ENCODE results near the gene UCP3. TPM values are rescaled to one million over a fixed set of nuclear protein-coding genes. Genes with fewer than 3 reads are reported as not detected.
A peak's percentile ranks its signal among the peaks of the same experiment; 100 is the strongest.
"Not testable (repeated sequence)": the region's sequence is repeated elsewhere in the genome, so short reads cannot be mapped to it uniquely, and the experiment has no call there.

Gene UCP3
- total RNA-seq, 8 experiments from 2014 or later = 0.51 to 2.6 (median 2.1) TPM

DNA sequence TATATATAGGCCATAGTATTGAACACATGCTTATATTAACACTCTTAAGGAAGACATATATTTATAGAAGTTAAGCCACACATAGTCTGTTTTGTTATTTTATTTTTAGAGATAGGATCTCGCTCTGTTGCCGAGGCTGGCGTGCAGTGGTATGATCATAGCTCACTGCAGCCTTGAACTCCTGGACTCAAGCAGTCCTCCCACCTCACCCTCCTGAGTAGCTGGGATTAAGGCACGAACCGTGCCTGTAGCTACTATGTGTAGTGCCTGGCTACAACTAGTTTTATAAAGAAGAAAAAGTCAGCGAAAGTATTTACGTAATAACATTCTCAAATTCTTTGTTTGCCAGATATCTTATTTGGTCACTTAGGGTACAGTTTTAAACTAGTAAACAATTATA, 20.7 kb downstream of the UCP3 start:
- peaks cover 3 to 6% of the 10 kb centered on the region in 2 donors for H3K4me1 ChIP-seq (replicated peaks in 1 of 2)
- 81 to 100% (median 97%) methylated on average over 2 to 7 of the region's 7 CpGs; no CpG with 5 or more reads in 2 of the 10 experiments for WGBS, 10 experiments
- no peak overlapping the region for H3K4me3 ChIP-seq
- in situ Hi-C loops (cut with MboI; ENCODE audit: low pct_unique_long_range_greater_than_20kb in 2 of 9, low sequenced_read_pairs in 9 of 9, unreplicated experiment in 9 of 9) = no loop called here
- H3K27ac ChIP-seq = no peak overlapping the region
- no peak for ATAC-seq (replicated peaks in 6 of 8)

DNA sequence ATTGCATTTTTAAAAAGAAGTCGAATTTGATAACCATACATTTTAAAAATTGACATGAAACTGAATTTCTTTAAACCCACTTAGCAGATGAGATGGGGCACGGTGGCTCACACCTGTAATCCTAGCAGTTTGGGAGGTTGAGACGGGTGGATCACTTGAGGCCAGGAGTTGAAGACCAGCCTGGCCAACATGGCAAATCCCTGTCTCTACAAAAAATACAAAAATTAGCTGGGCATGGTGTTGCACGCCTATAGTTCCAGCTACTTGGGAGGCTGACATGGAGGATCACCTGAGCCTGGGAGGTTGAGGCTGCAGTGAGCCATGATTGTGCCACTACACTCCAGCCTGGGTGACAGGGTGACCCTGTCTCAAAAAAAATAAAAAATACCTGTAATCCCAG, 23.2 kb downstream of the UCP3 start:
- peaks cover 3 to 11% of the 10 kb centered on the region in 2 donors for H3K4me1 ChIP-seq (replicated peaks in 1 of 2)
- H3K4me3 ChIP-seq; H3K27ac ChIP-seq; in situ Hi-C loops (cut with MboI; ENCODE audit: low pct_unique_long_range_greater_than_20kb in 2 of 9, low sequenced_read_pairs in 9 of 9, unreplicated experiment in 9 of 9); ATAC-seq (replicated peaks in 6 of 8): not testable (repeated sequence)
- WGBS, 10 experiments = 27 to 100% (median 75%) methylated on average over 1 to 3 of the region's 4 CpGs

DNA sequence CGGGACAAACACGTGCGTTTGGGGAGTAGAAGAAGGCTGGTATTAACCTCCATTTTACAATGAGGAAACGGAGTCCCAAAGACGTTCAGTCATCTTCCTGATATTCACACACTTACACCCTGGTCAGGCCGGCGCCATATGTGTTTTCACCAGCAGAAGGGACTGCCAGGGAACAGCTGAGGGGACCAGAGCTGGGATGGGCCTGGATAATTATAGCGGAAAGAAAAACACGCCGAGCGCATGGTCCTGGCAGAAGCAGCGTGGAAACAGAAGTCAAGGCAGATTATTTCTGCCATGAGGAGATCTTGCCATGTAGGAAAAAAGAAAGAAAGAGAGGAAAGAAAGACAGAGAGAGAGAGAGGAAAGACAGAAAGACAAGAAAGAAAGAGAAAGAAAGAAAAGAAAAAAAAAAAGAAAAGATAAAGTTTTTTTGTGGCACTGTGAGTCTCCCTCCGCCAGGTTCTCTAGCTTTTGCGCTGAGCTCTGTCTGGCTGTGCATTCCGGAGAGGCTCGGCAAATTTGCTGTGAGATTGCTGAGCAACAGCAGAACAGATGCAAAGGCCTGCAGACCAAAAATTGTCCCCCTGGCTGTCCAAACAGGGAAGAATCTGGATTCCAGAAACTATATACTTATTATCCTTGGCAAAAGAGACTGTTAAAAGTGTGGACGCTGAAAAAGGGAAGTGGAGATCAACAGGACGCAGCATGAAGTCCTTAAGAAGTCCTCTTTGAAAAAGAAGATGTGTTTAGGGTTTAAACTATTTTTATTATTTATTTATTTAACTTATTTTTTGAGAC, 24.9 kb downstream of the UCP3 start:
- Histone ChIP-seq H3K4me1 (replicated peaks in 1 of 2) (peaks cover 3 to 11% of the 10 kb centered on the region in 2 donors), H3K4me3 (peak overlapping the region; percentile 43 to 53 (median 51)), H3K27ac (peak overlapping the region in 1 of 2 donors; percentile 30)
- ATAC-seq (replicated peaks in 6 of 8) = no peak
- in situ Hi-C loops (cut with MboI; ENCODE audit: low pct_unique_long_range_greater_than_20kb in 2 of 9, low sequenced_read_pairs in 9 of 9, unreplicated experiment in 9 of 9) = no loop called here
- WGBS, 10 experiments = 49 to 96% (median 66%) methylated on average over 4 to 16 of the region's 18 CpGs

DNA sequence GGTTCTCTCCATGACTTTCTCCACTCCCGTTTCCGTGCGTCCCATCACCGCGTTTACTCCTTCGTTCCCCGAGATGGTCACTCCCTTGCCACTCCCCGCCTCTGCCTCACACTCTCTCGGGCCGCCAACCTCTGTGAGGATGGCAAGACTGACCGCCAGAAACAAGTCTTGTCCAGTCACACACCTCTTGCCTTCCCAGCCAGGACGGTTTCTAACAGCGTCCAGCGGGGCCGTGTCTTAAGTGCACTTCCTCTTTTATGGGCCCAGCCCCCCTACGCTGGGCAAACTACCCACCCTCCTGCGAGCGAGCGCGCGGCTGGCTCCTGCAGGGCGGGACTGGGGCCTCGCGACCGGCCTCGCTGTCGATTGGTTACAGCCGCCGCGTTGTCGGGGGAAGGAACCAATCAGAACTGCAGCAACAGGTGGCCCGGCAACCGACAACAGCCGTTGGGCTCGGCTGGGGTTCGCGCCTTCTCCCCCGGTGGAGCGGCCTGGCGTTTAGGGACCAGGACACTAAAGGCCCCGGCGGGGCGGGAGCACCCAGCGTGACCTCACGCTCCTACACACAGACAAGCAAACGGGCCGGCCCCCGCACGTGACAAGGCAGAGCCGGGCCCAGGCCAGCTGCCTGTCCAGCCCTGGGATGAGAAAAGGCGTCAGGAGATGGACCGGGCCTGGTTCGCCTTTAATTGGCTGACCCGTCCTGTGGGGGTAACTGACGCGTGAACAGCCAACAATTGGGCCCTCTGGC, 25.7 kb downstream of the UCP3 start:
- peaks cover 3 to 11% of the 10 kb centered on the region in 2 donors for H3K4me1 ChIP-seq (replicated peaks in 1 of 2)
- in situ Hi-C loops (cut with MboI; ENCODE audit: low pct_unique_long_range_greater_than_20kb in 2 of 9, low sequenced_read_pairs in 9 of 9, unreplicated experiment in 9 of 9) = no loop called here
- H3K4me3 ChIP-seq = peak overlapping the region; percentile 43 to 53 (median 51)
- peak; percentile 82 to 93 (median 88) for ATAC-seq (replicated peaks in 6 of 8)
- WGBS, 10 experiments = 0 to 2% (median 0%) methylated on average over 1 to 9 of the region's 56 CpGs; no CpG with 5 or more reads in 3 of the 10 experiments
- H3K27ac ChIP-seq = peak overlapping the region in 1 of 2 donors; percentile 66

GRCh38 chr11:73982595-73982989, 26.3 kb downstream of the UCP3 start, which contains the start of gene UCP2:
Gene UCP2 (minus strand): TSS chr11:73982843. CDS start chr11:73978378, 4,465 bp downstream.
- Histone ChIP-seq H3K27ac (peak within 1 kb of the TSS in 1 of 2 donors; percentile 66), H3K4me3 (peak within 1 kb of the TSS; percentile 43 to 53 (median 51)), H3K4me1 (replicated peaks in 1 of 2) (peaks cover 3 to 11% of the 10 kb centered on the region in 2 donors)
- in situ Hi-C loops (cut with MboI; ENCODE audit: low pct_unique_long_range_greater_than_20kb in 2 of 9, low sequenced_read_pairs in 9 of 9, unreplicated experiment in 9 of 9) = no loop called here
- ATAC-seq (replicated peaks in 6 of 8) = peak; percentile 65 to 87 (median 80)
- 0% methylated on average over 1 to 11 of the region's 43 CpGs; no CpG with 5 or more reads in 3 of the 10 experiments for WGBS, 10 experiments

DNA sequence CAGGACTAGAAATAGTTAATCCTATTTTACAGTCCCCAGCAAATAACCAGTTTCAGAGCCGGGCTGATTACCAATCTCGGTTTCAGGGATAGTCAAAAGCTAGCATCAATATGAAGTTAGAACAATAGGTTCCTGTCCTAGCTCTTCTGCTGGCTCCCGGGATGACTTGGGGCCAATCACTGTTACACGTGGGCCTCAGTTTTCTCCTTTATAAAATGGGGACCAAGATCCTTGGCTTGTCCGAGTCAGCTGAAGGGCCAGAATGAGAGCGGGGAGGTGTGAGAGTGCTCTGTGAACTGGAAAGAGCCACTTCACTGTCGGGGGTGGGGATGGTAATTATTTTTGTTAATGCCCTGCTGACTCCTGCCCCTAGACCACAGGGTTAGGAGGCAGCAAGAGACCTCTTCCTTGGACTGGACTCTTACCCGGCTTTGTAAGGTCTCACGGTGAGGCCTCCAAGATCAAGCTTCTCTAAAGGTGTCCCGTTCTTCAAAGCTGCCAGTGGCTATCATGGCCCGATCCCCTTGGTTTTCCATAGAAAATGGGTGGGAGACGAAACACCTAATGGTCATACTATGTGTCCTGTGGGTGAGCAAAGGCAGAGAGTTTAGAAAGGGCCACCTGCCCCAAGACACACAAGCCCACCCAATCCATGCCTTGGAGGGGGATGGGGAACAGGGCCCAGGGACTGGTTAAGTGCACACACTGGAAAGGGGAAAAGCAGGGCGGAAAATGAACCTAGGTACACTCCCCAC, 27.7 kb downstream of the UCP3 start:
- in situ Hi-C loops (cut with MboI; ENCODE audit: low pct_unique_long_range_greater_than_20kb in 2 of 9, low sequenced_read_pairs in 9 of 9, unreplicated experiment in 9 of 9) = no loop called here
- WGBS, 10 experiments = 33 to 100% (median 80%) methylated on average over 1 to 7 of the region's 13 CpGs; no CpG with 5 or more reads in 1 of the 10 experiments
- Histone ChIP-seq H3K4me3 (peak overlapping the region in 2 of 5 donors; percentile 51 to 53), H3K27ac (no peak overlapping the region), H3K4me1 (replicated peaks in 1 of 2) (peaks cover 3 to 11% of the 10 kb centered on the region in 2 donors)
- no peak for ATAC-seq (replicated peaks in 6 of 8)

GRCh38 chr11:73980001-73980961, 28.6 kb downstream of the UCP3 start:
- ATAC-seq (replicated peaks in 6 of 8) = peak in 1 of 8 experiments; percentile 4

GRCh38 chr11:73978576-73979086, 30.3 kb downstream of the UCP3 start:
- Histone ChIP-seq H3K4me3 (no peak overlapping the region), H3K4me1 (replicated peaks in 1 of 2) (peaks cover under 1 to 5% of the 10 kb centered on the region in 2 donors), H3K27ac (no peak overlapping the region)
- no peak for ATAC-seq (replicated peaks in 6 of 8)
- 90 to 100% (median 98%) methylated on average over 2 to 3 of the region's 3 CpGs; no CpG with 5 or more reads in 4 of the 10 experiments for WGBS, 10 experiments
- in situ Hi-C loops (cut with MboI; ENCODE audit: low pct_unique_long_range_greater_than_20kb in 2 of 9, low sequenced_read_pairs in 9 of 9, unreplicated experiment in 9 of 9) = no loop called here

More at GRCh38 chr11:73980001-73980961, 28.6 kb downstream of the UCP3 start:
- Histone ChIP-seq H3K27ac (no peak overlapping the region), H3K4me1 (replicated peaks in 1 of 2) (peaks cover 3 to 11% of the 10 kb centered on the region in 2 donors), H3K4me3 (no peak overlapping the region)
- WGBS, 10 experiments = 50 to 100% (median 100%) methylated on average over 1 to 4 of the region's 6 CpGs; no CpG with 5 or more reads in 3 of the 10 experiments
- in situ Hi-C loops (cut with MboI; ENCODE audit: low pct_unique_long_range_greater_than_20kb in 2 of 9, low sequenced_read_pairs in 9 of 9, unreplicated experiment in 9 of 9) = no loop called here

GRCh38 chr11:73977856-73978519, 30.9 kb downstream of the UCP3 start:
- in situ Hi-C loops (cut with MboI; ENCODE audit: low pct_unique_long_range_greater_than_20kb in 2 of 9, low sequenced_read_pairs in 9 of 9, unreplicated experiment in 9 of 9) = no loop called here
- WGBS, 10 experiments = 89 to 100% (median 92%) methylated on average over 2 to 7 of the region's 18 CpGs; no CpG with 5 or more reads in 3 of the 10 experiments
- H3K4me1 ChIP-seq (replicated peaks in 1 of 2) = peaks cover 0 to 5% of the 10 kb centered on the region in 2 donors

GRCh38 chr11:73976451-73977151, 32.3 kb downstream of the UCP3 start:
- Histone ChIP-seq H3K4me3 (no peak overlapping the region), H3K27ac (no peak overlapping the region), H3K4me1 (replicated peaks in 1 of 2) (peaks cover 0 to 2% of the 10 kb centered on the region in 2 donors)
- WGBS, 10 experiments = 73 to 100% (median 98%) methylated on average over 1 to 5 of the region's 14 CpGs; no CpG with 5 or more reads in 2 of the 10 experiments
- in situ Hi-C loops (cut with MboI; ENCODE audit: low pct_unique_long_range_greater_than_20kb in 2 of 9, low sequenced_read_pairs in 9 of 9, unreplicated experiment in 9 of 9) = no loop called here
- ATAC-seq (replicated peaks in 6 of 8) = no peak

More at GRCh38 chr11:73977856-73978519, 30.9 kb downstream of the UCP3 start:
- Histone ChIP-seq H3K27ac (no peak overlapping the region), H3K4me3 (no peak overlapping the region)
- no peak for ATAC-seq (replicated peaks in 6 of 8)

GRCh38 chr11:73975479-73975757, 33.5 kb downstream of the UCP3 start:
- 80 to 100% (median 83%) methylated on average over 1 to 3 of the region's 6 CpGs; no CpG with 5 or more reads in 5 of the 10 experiments for WGBS, 10 experiments
- no peak for ATAC-seq (replicated peaks in 6 of 8)

More at GRCh38 chr11:73975479-73975757, 33.5 kb downstream of the UCP3 start:
- Histone ChIP-seq H3K27ac (no peak overlapping the region), H3K4me3 (no peak overlapping the region), H3K4me1 (replicated peaks in 1 of 2) (no peaks in the 10 kb centered on the region)
- in situ Hi-C loops (cut with MboI; ENCODE audit: low pct_unique_long_range_greater_than_20kb in 2 of 9, low sequenced_read_pairs in 9 of 9, unreplicated experiment in 9 of 9) = no loop called here

All from motor neuron (in vitro differentiated cells).